CD14-positive monocyte (primary cell): ENCODE data around the gene SMIM3. TPM values are rescaled to one million over a fixed set of nuclear protein-coding genes. Genes with fewer than 3 reads are reported as not detected.
"Not testable (repeated sequence)": the region's sequence is repeated elsewhere in the genome, so short reads cannot be mapped to it uniquely, and the experiment has no call there.

Source experiments
- DNase-seq, 3 donors: peaks; one replicate each; pipeline ENCODE4 v3.0.0-alpha.2; 2011 to 2022
- H2AFZ ChIP-seq: 2 replicates; pipeline ENCODE4 v1.6.0; 2012; ENCODE audit warnings: mild to moderate bottlenecking, low read depth, low read length, inconsistent platforms; ENCODE audit not compliant: insufficient read depth, poor library complexity, severe bottlenecking
- H3K27ac ChIP-seq, 2 donors: 1 replicate in 1 of 2; 2 replicates in 1 of 2; pipeline ENCODE4 v1.5.1; 2012 to 2013; ENCODE audit warnings: low read length in 2 of 2, control low read depth in 1 of 2, inconsistent platforms in 1 of 2, low read depth in 1 of 2, mild to moderate bottlenecking in 1 of 2
- H3K27me3 ChIP-seq, 2 donors: one replicate each; pipeline versions ENCODE4 v1.6.0 to v1.6.1; 2011 to 2013; ENCODE audit warnings: low read length in 2 of 2; ENCODE audit not compliant: control insufficient read depth in 2 of 2, insufficient read depth in 2 of 2
- H3K36me3 ChIP-seq, 2 donors: replicated peaks in 1 of 2; 1 replicate in 1 of 2; 2 replicates in 1 of 2; pipeline versions ENCODE4 v1.5.1 to v1.6.1; 2012 to 2013; ENCODE audit warnings: low read length in 2 of 2, control low read depth in 1 of 2, inconsistent platforms in 1 of 2, mild to moderate bottlenecking in 1 of 2; ENCODE audit not compliant: insufficient read depth in 2 of 2, control insufficient read depth in 1 of 2
- H3K4me1 ChIP-seq, 2 donors: 1 replicate in 1 of 2; 2 replicates in 1 of 2; pipeline versions ENCODE4 v1.5.1 to v1.6.1; 2012 to 2013; ENCODE audit warnings: low read length in 2 of 2, control low read depth in 1 of 2, inconsistent platforms in 1 of 2, mild to moderate bottlenecking in 1 of 2, moderate library complexity in 1 of 2; ENCODE audit not compliant: insufficient read depth in 2 of 2, control insufficient read depth in 1 of 2
- H3K4me2 ChIP-seq: replicated peaks from 2 replicates; pipeline ENCODE3; 2012; ENCODE audit warnings: low read length, moderate library complexity, mild to moderate bottlenecking; ENCODE audit not compliant: poor library complexity, severe bottlenecking; ENCODE audit errors: extremely low read depth
- H3K4me3 ChIP-seq, 3 experiments: fragments of 200-600 bp in 1 of 3; sonication (generic) in 1 of 3; replicated peaks in 1 of 3; 1 replicate in 2 of 3; 2 replicates in 1 of 3; pipeline ENCODE4 v1.5.1; 2011 to 2013; ENCODE audit warnings: low read length in 3 of 3, mild to moderate bottlenecking in 3 of 3, control low read depth in 2 of 3, low read depth in 2 of 3, inconsistent platforms in 1 of 3, moderate library complexity in 1 of 3
- H3K79me2 ChIP-seq: 2 replicates; pipeline ENCODE4 v1.6.0; 2012; ENCODE audit warnings: mild to moderate bottlenecking, control low read depth, inconsistent platforms, low read length, moderate library complexity; ENCODE audit not compliant: insufficient read depth
- H3K9ac ChIP-seq: 2 replicates; pipeline ENCODE4 v1.6.0; 2017; ENCODE audit warnings: low read length, mild to moderate bottlenecking; ENCODE audit not compliant: insufficient read depth, poor library complexity, severe bottlenecking
- H3K9me3 ChIP-seq, 2 donors: replicated peaks in 1 of 2; 1 replicate in 1 of 2; 2 replicates in 1 of 2; pipeline versions ENCODE4 v1.5.1 to v1.6.1; 2012 to 2013; ENCODE audit warnings: low read length in 2 of 2, control low read depth in 1 of 2; ENCODE audit not compliant: control insufficient read depth in 1 of 2, insufficient read depth in 1 of 2
- H4K20me1 ChIP-seq: 2 replicates; pipeline ENCODE4 v1.6.0; 2012; ENCODE audit warnings: mild to moderate bottlenecking, low read length, control low read depth, moderate library complexity; ENCODE audit not compliant: insufficient read depth
- H3K27ac Mint-ChIP-seq, 7 donors: one replicate each; pipeline ENCODE4 v1.8.0; 2020; ENCODE audit warnings: mild to moderate bottlenecking in 7 of 7, mixed read lengths in 7 of 7, moderate library complexity in 6 of 7, inconsistent platforms in 2 of 7
- H3K27me3 Mint-ChIP-seq, 3 donors: one replicate each; pipeline ENCODE4 v1.8.0; 2021 to 2022; ENCODE audit warnings: low read depth in 3 of 3, mild to moderate bottlenecking in 3 of 3, mixed read lengths in 3 of 3, moderate library complexity in 3 of 3, inconsistent platforms in 1 of 3
- H3K36me3 Mint-ChIP-seq, 2 donors: one replicate each; pipeline ENCODE4 v1.8.0; 2020; ENCODE audit warnings: mixed read lengths in 2 of 2, inconsistent platforms in 1 of 2, mild to moderate bottlenecking in 1 of 2
- H3K4me1 Mint-ChIP-seq: one replicate; pipeline ENCODE4 v1.8.0; 2020; ENCODE audit warnings: mild to moderate bottlenecking, mixed read lengths
- H3K4me3 Mint-ChIP-seq, 2 donors: one replicate each; pipeline ENCODE4 v1.8.0; 2020; ENCODE audit warnings: mild to moderate bottlenecking in 2 of 2, mixed read lengths in 2 of 2, moderate library complexity in 1 of 2
- H3K9me3 Mint-ChIP-seq, 7 donors: one replicate each; pipeline ENCODE4 v1.8.0; 2020 to 2022; ENCODE audit warnings: mixed read lengths in 7 of 7, mild to moderate bottlenecking in 6 of 7, moderate library complexity in 6 of 7, inconsistent platforms in 2 of 7
- CTCF ChIP-seq: fragments of 200-600 bp; IDR thresholded peaks from one replicate; pipeline ENCODE4 v1.8.0; 2022; ENCODE audit warnings: antibody characterized with exemption, mild to moderate bottlenecking
- WGBS: methylation state at CpG from one replicate; pipeline ENCODE4 v1.1.5; 2013; ENCODE audit warnings: missing lambda C conversion rate; ENCODE audit not compliant: insufficient coverage; 5-methylcytosine and 5-hydroxymethylcytosine counted together
- intact Hi-C, 2 donors: fragments of 100-400 bp; cut with micrococcal nuclease; formaldehyde crosslinking; loops; one replicate each; pipeline versions ENCODE4 v1.15.0 to v1.15.1; 2023
- polyA plus RNA-seq, 3 donors: library from polyadenylated mRNA; depleted of rRNA in 1 of 3; unstranded in 2 of 3; stranded (reverse) in 1 of 3; fragments of 300-500 nt in 2 of 3; fragments of >200 nt in 1 of 3; fragmentation: Illumina TruSeq in 2 of 3; gene quantifications; 1 replicate in 2 of 3; 2 replicates in 1 of 3; pipeline ENCODE4 v1.2.3, GENCODE V29; 2012 to 2021

Gene SMIM3
- polyA plus RNA-seq, 3 donors: 41.7 to 52.2 (median 45.4) TPM

- no peak overlapping the region for H3K27ac ChIP-seq
- H4K20me1 ChIP-seq: no peaks in the 10 kb centered on the region
- no peak overlapping the region for H3K4me3 ChIP-seq
- no peaks in the 10 kb centered on the region for H3K79me2 ChIP-seq
- H2AFZ ChIP-seq: no peak overlapping the region
- Mint-ChIP-seq H3K27ac (no peak overlapping the region), H3K27me3 (peaks cover 0 to 4% (median 0%) of the 10 kb centered on the region in 3 donors), H3K36me3 (no peaks in the 10 kb centered on the region), H3K4me3 (no peak overlapping the region), H3K9me3 (peaks cover 17 to 44% (median 39%) of the 10 kb centered on the region in 7 donors), H3K4me1 (no peaks in the 10 kb centered on the region)
- no peak for DNase-seq
- TF ChIP-seq CTCF: no peak
- no CpG with 5 or more reads among the region's 5 CpGs for WGBS
- H3K4me2 ChIP-seq: no peak overlapping the region
- H3K27me3 ChIP-seq: no peaks in the 10 kb centered on the region
- H3K9me3 ChIP-seq: peaks cover 7 to 26% of the 10 kb centered on the region in 2 donors
- H3K4me1 ChIP-seq: no peaks in the 10 kb centered on the region
- H3K36me3 ChIP-seq: no peaks in the 10 kb centered on the region
- intact Hi-C loops: no loop called here
- H3K9ac ChIP-seq: no peak overlapping the region
These were observed 57.5 kb downstream of the SMIM3 start for GRCh38 chr5:150836064-150836463.

GRCh38 chr5:150836703-150837102, 58.1 kb downstream of the SMIM3 start:
- WGBS: 100% methylated on average over 2 of the region's 3 CpGs
- peaks cover 16 to 38% (median 32%) of the 10 kb centered on the region in 7 donors for H3K9me3 Mint-ChIP-seq

GRCh38 chr5:150845185-150845859, 66.8 kb downstream of the SMIM3 start:
- H4K20me1 ChIP-seq, H3K36me3 Mint-ChIP-seq, H3K27ac Mint-ChIP-seq, H3K4me2 ChIP-seq, H3K9ac ChIP-seq, H3K4me3 Mint-ChIP-seq, H2AFZ ChIP-seq, H3K27me3 ChIP-seq, H3K4me3 ChIP-seq, intact Hi-C loops, H3K27ac ChIP-seq, DNase-seq, H3K9me3 ChIP-seq, H3K27me3 Mint-ChIP-seq, H3K36me3 ChIP-seq, H3K79me2 ChIP-seq: not testable (repeated sequence)
- Mint-ChIP-seq H3K4me1 (peaks cover 15% of the 10 kb centered on the region), H3K9me3 (peaks cover 2 to 11% (median 5%) of the 10 kb centered on the region in 7 donors)
- WGBS: 98% methylated on average over 25 of the region's 32 CpGs
- peaks cover 8 to 11% of the 10 kb centered on the region in 2 donors for H3K4me1 ChIP-seq

More at GRCh38 chr5:150836703-150837102, 58.1 kb downstream of the SMIM3 start:
- DNase-seq: no peak
- Histone ChIP-seq H2AFZ (no peak overlapping the region), H3K9me3 (peaks cover 2 to 21% of the 10 kb centered on the region in 2 donors), H3K4me2 (no peak overlapping the region), H3K4me3 (no peak overlapping the region), H3K36me3 (no peaks in the 10 kb centered on the region), H3K79me2 (no peaks in the 10 kb centered on the region), H3K27ac (no peak overlapping the region), H3K27me3 (no peaks in the 10 kb centered on the region), H3K4me1 (no peaks in the 10 kb centered on the region), H4K20me1 (no peaks in the 10 kb centered on the region), H3K9ac (no peak overlapping the region)
- H3K36me3 Mint-ChIP-seq: no peaks in the 10 kb centered on the region
- no peaks in the 10 kb centered on the region for H3K4me1 Mint-ChIP-seq
- intact Hi-C loops: no loop called here
- peaks cover 0 to 4% (median 0%) of the 10 kb centered on the region in 3 donors for H3K27me3 Mint-ChIP-seq
- H3K27ac Mint-ChIP-seq: no peak overlapping the region
- no peak overlapping the region for H3K4me3 Mint-ChIP-seq
- TF ChIP-seq CTCF: no peak
